MM.1S (cell line): ENCODE results near the gene LRRC39.

ENCODE experiments used
- EZH2 ChIP-seq: fragments of 300-600 bp; sonication (generic); optimal IDR thresholded peaks from 2 replicates; pipeline ENCODE3; 2017; ENCODE audit warnings: low read depth, mild to moderate bottlenecking, antibody characterized with exemption, low read length, mixed read lengths
- EZH2phosphoT487 ChIP-seq: fragments of 300-600 bp; sonication (generic); IDR thresholded peaks from 2 replicates; pipeline ENCODE4 v1.6.1; 2018; ENCODE audit warnings: antibody characterized with exemption, low read length
- TF ChIP-seq, protein P1 (sequence below): fragments of 300-600 bp; sonication (generic); IDR thresholded peaks from 2 replicates; pipeline ENCODE4 v1.5.1; 2016; ENCODE audit warnings: antibody characterized with exemption, low read length, mixed read lengths

DNA sequence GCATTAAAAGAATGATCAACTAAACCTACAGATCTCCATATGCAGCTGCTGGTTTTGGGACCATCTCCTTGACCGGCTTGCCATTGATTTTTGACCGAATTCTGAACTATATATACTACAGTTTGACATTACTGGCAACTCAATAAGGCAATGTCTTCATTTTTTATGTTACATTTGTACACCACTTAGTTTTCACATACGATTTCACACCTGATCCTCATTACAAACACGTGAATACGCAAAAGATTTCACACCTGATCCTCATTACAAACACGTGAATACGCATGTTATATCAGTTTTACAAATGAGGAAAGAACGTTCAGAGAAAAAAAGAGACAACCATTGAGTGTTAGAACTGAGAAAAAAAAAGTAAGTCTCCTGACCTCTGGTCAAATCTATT lies 46.4 kb downstream of the LRRC39 start:
- TF ChIP-seq, protein P1, sequence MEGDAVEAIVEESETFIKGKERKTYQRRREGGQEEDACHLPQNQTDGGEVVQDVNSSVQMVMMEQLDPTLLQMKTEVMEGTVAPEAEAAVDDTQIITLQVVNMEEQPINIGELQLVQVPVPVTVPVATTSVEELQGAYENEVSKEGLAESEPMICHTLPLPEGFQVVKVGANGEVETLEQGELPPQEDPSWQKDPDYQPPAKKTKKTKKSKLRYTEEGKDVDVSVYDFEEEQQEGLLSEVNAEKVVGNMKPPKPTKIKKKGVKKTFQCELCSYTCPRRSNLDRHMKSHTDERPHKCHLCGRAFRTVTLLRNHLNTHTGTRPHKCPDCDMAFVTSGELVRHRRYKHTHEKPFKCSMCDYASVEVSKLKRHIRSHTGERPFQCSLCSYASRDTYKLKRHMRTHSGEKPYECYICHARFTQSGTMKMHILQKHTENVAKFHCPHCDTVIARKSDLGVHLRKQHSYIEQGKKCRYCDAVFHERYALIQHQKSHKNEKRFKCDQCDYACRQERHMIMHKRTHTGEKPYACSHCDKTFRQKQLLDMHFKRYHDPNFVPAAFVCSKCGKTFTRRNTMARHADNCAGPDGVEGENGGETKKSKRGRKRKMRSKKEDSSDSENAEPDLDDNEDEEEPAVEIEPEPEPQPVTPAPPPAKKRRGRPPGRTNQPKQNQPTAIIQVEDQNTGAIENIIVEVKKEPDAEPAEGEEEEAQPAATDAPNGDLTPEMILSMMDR = no peak
- TF ChIP-seq EZH2phosphoT487 = no peak
- no peak for TF ChIP-seq EZH2
